Measurements from ENCODE around the gene MXD4.
"Not testable (repeated sequence)": the region's sequence is repeated elsewhere in the genome, so short reads cannot be mapped to it uniquely, and the experiment has no call there.

Gene MXD4

DNA sequence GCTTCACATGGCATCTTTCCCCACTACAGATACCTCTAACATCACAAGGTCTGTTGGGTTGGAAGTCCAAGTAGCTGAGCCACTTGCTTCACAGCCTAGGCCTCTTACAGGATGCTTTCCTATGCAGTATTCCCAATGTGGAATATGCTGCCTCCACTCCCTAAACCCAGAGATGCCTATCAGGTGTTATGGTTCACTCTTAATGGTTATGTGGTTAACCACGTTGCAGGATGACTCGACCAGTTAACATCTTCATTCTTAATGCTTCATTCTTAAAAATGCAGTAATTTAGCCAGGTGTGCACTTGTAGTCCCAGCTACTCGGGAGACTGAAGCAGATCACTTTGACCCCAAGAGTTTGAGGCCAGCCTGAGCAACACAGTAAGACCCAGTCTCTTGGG is 44.2 kb downstream of the MXD4 start:
- DNase-seq: no peak

DNA sequence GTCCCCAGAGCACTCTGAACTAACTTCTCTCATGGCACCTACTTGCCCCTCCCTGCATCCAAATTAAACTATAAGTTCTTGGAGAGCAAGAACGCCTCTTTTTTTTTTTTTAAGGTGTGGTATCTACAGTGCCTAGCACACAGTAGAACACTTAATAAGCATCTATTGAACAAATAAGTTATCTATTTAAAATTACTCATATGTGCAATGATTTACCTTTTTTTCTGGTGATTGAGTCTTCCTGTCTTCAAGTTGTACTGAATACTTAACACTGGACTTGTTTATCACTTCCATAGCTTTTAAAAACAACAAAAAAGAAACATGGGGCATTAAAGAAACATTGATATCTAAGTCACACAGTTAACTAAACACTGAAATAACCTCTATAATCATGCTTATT is 49.1 kb downstream of the MXD4 start:
- DNase-seq: no peak

DNA sequence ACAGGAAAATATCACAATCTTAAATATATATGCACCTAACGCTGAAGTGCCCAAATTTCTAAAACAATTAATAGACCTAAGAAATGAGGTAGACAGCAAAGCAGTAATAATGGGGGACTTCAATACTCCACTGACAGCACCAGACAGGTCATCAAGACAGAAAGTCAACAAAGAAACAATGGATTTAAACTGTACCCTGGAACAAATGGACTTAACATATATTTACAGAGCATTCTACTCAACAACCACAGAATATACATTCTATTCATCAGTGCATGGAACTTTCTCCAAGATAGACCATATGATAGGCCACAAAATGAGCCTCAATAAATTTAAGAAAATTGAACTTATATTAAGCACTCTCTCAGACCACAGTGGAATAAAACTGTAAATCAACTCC is 59.1 kb downstream of the MXD4 start:
- DNase-seq: not testable (repeated sequence)
